ENCODE results near the gene LDB3.

GRCh38 chr10:86647773-86648703 is 20.3 kb upstream of the LDB3 start:
- TF ChIP-seq CTCF (conservative IDR thresholded peaks at IDR 0.05 in 1 of 2, IDR thresholded peaks at IDR 0.05 in 1 of 2; ENCODE audit: low read depth in 1 of 2, low read length in 2 of 2) (no peak), EZH2 (IDR thresholded peaks at IDR 0.05; ENCODE audit: low read length, missing control alignments) (no peak)

All from fibroblast of lung (primary cell).